K562 (cell line): ENCODE data around the gene GCNT1. TPM values are rescaled to one million over a fixed set of nuclear protein-coding genes. Genes with fewer than 3 reads are reported as not detected.

Experiments
- ATAC-seq: fragments of 200-7000 bp; cut with Tn5 transposase; 3 replicates; pipeline ENCODE4 v1.9.1; 2020; ENCODE audit warnings: moderate library complexity
- BruUV-seq: library from RNA; stranded (reverse); fragments of 400-500 nt; replicated peaks from 2 replicates; lab custom pipeline; 2021; lab: Mats Ljungman, UMichigan
- CTCF ChIA-PET: fragments of 300-600 bp; formaldehyde crosslinking; extraction: SDS; loops from one replicate; lab custom pipeline; 2021; ENCODE audit warnings: low intra/inter-chr PET ratio; lab: Yijun Ruan, JAX
- POLR2A ChIA-PET: fragments of 300-600, 350-650 bp; sonication (Branson Sonifier 250); formaldehyde crosslinking; extraction: SDS; loops from one replicate; lab custom pipeline; 2021; ENCODE audit warnings: antibody characterized with exemption, inconsistent platforms; lab: Yijun Ruan, JAX
- DNase-seq, 4 experiments: peaks; one replicate each; pipeline versions ENCODE4 v3.0.0 to v3.0.0-alpha.2; 2011 to 2018; ENCODE audit warnings: low spot score in 3 of 4, mixed read lengths in 3 of 4; ENCODE audit errors: extremely low read depth in 1 of 4
- FAIRE-seq: peaks from 2 replicates; lab custom pipeline; 2011; peaks lifted over from hg19 to GRCh38; lab: Jason Lieb, UNC
- H2AFZ ChIP-seq: 2 replicates; pipeline ENCODE4 v1.6.0; 2011; ENCODE audit warnings: low read depth, low read length, control low read depth, inconsistent platforms
- H3K27ac ChIP-seq: fragments of 200-600 bp; 3 replicates; pipeline ENCODE4 v1.8.0; 2011; ENCODE audit warnings: low read depth, mild to moderate bottlenecking, control low read depth, inconsistent platforms, low read length, moderate library complexity, mixed read lengths; ENCODE audit errors: extremely low read depth
- H3K27me3 ChIP-seq, 2 experiments: fragments of 300-600 bp in 1 of 2; 2 replicates in 1 of 2; 3 replicates in 1 of 2; pipeline versions ENCODE4 v1.6.0 to v1.8.0; 2011; ENCODE audit warnings: inconsistent platforms in 2 of 2, low read length in 2 of 2, mild to moderate bottlenecking in 1 of 2, mixed read lengths in 1 of 2, moderate library complexity in 1 of 2; ENCODE audit not compliant: control insufficient read depth in 2 of 2, insufficient read depth in 2 of 2
- H3K36me3 ChIP-seq: fragments of 300-600 bp; 3 replicates; pipeline ENCODE4 v1.8.0; 2011; ENCODE audit warnings: mild to moderate bottlenecking, low read length, inconsistent platforms; ENCODE audit not compliant: control insufficient read depth, insufficient read depth
- H3K4me1 ChIP-seq, 2 experiments: fragments of 200-600 bp in 1 of 2; replicated peaks in 1 of 2; 2 replicates in 1 of 2; 3 replicates in 1 of 2; pipeline versions ENCODE4 v1.5.1 to v1.8.0; 2011; ENCODE audit warnings: inconsistent platforms in 2 of 2, low read length in 2 of 2, mild to moderate bottlenecking in 1 of 2, mixed read lengths in 1 of 2, moderate library complexity in 1 of 2; ENCODE audit not compliant: control insufficient read depth in 2 of 2, insufficient read depth in 2 of 2
- H3K4me2 ChIP-seq: 2 replicates; pipeline ENCODE4 v1.6.1; 2011; ENCODE audit warnings: low read length, control low read depth, inconsistent platforms, mixed read lengths; ENCODE audit not compliant: insufficient read depth
- H3K4me3 ChIP-seq: fragments of 200-600 bp; sonication (generic), shearing (Covaris generic); 2 replicates; pipeline ENCODE4 v1.5.1; 2016; ENCODE audit warnings: control low read depth, inconsistent platforms
- H3K79me2 ChIP-seq: fragments of 200-600 bp; 3 replicates; pipeline ENCODE4 v1.8.0; 2011; ENCODE audit warnings: low read length, inconsistent platforms; ENCODE audit not compliant: control insufficient read depth, insufficient read depth
- H3K9ac ChIP-seq, 2 experiments: 2 replicates each; pipeline versions ENCODE4 v1.6.0 to v1.6.1; 2011; ENCODE audit warnings: low read depth in 2 of 2, low read length in 2 of 2, control low read depth in 1 of 2, inconsistent platforms in 1 of 2, mild to moderate bottlenecking in 1 of 2, mixed read lengths in 1 of 2; ENCODE audit not compliant: insufficient read depth in 1 of 2
- H3K9me1 ChIP-seq: one replicate; pipeline ENCODE4 v1.6.0; 2011; ENCODE audit warnings: inconsistent platforms, mild to moderate bottlenecking, low read length, moderate library complexity; ENCODE audit not compliant: control insufficient read depth, insufficient read depth
- H3K9me3 ChIP-seq: replicated peaks from 2 replicates; pipeline ENCODE4 v1.5.1; 2011; ENCODE audit warnings: low read depth, low read length, inconsistent platforms; ENCODE audit not compliant: control insufficient read depth, insufficient read depth
- H4K20me1 ChIP-seq: replicated peaks from 2 replicates; pipeline ENCODE4 v1.6.1; 2011; ENCODE audit warnings: low read length, inconsistent platforms, mixed read lengths; ENCODE audit not compliant: control insufficient read depth, insufficient read depth
- ZNF197 ChIP-seq: fragments of 200-800 bp; sonication (Bioruptor generic); IDR thresholded peaks from 2 replicates; pipeline ENCODE4 v1.6.1; 2016; ENCODE audit warnings: low read depth, missing genetic modification characterization, missing compliant biosample characterization
- WGBS: fragments of 100-300 bp; shearing (Covaris generic); methylation state at CpG from one replicate; pipeline ENCODE4 v1.1.6; 2016; ENCODE audit warnings: low coverage, mixed read lengths; ENCODE audit not compliant: insufficient coverage; ENCODE audit errors: missing lambda C conversion rate; 5-methylcytosine and 5-hydroxymethylcytosine counted together
- in situ Hi-C: fragments of 300-500 bp; cut with MboI; formaldehyde crosslinking; loops from 4 replicates; pipeline ENCODE4 v1.15.0; 2018; ENCODE audit warnings: inconsistent platforms, mixed read lengths
- intact Hi-C: fragments of 100-400 bp; cut with micrococcal nuclease; formaldehyde crosslinking; loops from 2 replicates; pipeline ENCODE4 v1.14.2; 2022
- polyA plus RNA-seq, 8 experiments: library from polyadenylated mRNA; depleted of rRNA in 4 of 8; stranded (reverse) in 5 of 8; unstranded in 3 of 8; fragments of >200 nt; fragmentation: Nextera tagmentation in 2 of 8; fragmentation: Illumina TruSeq in 1 of 8; extraction: Ambion mirVana in 2 of 8; extraction: Trizol in 1 of 8; gene quantifications; 2 replicates each; pipeline versions ENCODE4 v1.2.1 to v1.2.3, GENCODE V29; 2011 to 2014; ENCODE audit warnings: inconsistent platforms in 1 of 8, missing spikeins in 1 of 8
- total RNA-seq, 7 experiments: library from RNA; depleted of rRNA in 6 of 7; stranded (reverse); fragments of >200 nt in 6 of 7; fragmentation: Illumina TruSeq in 2 of 7; extraction: Trizol in 2 of 7; gene quantifications; 2 replicates each; pipeline versions ENCODE4 v1.2.1 to v1.2.3, GENCODE V29; 2011 to 2021; ENCODE audit warnings: low replicate concordance in 1 of 7
- TF ChIP-seq, protein P1 (sequence below), 3 experiments: IDR thresholded peaks in 2 of 3; conservative IDR thresholded peaks in 1 of 3; 2 replicates each; pipeline ENCODE4 v1.5.1; 2011 to 2012; ENCODE audit warnings: low read length in 3 of 3, mild to moderate bottlenecking in 3 of 3, control low read depth in 2 of 3, improper control_type of control experiment in 1 of 3, inconsistent platforms in 1 of 3, low read depth in 1 of 3, mixed read lengths in 1 of 3, moderate library complexity in 1 of 3; ENCODE audit not compliant: insufficient read depth in 2 of 3

Gene GCNT1
- total and polyA plus RNA-seq, 9 of the 15 experiments (the other 6 are each of a cell fraction or from before 2014, with no cell fraction given) = 0.01 to 0.71 (median 0.10) TPM

DNA sequence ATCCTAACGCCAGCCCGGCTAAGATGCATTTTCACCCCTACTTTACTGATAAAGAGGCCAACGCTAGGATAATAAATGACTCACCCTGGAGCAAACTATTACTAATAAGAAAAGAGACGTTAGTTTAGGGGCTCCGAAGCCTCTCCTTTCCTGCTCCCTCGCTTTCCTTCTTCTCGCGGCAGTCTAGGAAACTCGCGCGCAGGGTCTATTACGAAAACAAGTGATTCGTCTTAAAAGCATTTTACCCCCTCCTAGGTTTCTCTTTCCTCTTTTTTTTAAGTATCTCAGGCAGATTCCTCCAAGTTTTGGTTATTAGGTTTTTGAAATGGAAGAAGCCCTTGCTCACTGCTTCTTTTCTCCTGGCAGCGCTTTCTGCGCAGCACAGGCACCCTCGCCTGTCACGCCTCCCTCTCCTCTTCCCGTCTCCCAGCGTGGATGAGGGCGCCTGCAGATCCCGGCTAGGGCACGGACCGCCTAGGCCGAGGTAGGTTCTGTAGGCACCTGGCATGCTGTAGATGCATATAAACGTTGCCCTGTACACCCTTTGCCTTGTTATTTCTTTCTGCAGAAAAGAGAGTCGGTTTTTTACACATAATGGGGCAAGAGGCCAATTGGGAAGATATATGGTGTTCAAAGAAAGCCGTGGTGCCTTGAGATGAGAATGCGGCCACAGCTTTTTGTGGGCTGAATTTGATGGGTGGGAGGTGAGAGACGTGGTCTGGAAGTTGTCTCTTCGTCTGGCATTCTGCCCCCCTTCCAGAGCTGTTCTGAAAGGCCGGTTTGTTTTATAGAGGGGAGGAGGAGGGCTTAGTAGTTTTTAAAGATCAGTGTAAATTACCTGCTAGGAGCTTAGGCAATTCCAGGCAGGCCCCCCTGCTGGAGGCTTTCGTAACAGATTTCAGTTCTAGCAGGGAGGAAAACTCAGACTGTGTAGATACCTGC is 983 bp downstream of the GCNT1 start:
- ChIA-PET POLR2A (no interaction called here), CTCF (no interaction called here)
- Histone ChIP-seq H3K9ac (no peak overlapping the region), H2AFZ (peak overlapping the region; percentile 81; the same call in 1 of the 2 replicates), H3K36me3 (no peaks in the 10 kb centered on the region), H3K9me3 (no peaks in the 10 kb centered on the region), H3K27me3 (peaks cover 0 to 4% of the 10 kb centered on the region in 2 experiments; a peak in 1 of 5 replicates), H3K4me2 (peak overlapping the region; percentile 58; the same call in 1 of the 2 replicates), H3K27ac (no peak overlapping the region), H3K4me3 (no peak overlapping the region), H3K79me2 (no peaks in the 10 kb centered on the region), H3K9me1 (no peaks in the 10 kb centered on the region), H3K4me1 (peaks cover 4 to 13% of the 10 kb centered on the region in 2 experiments; a peak in 3 of 5 replicates), H4K20me1 (no peaks in the 10 kb centered on the region)
- FAIRE-seq (no peak), DNase-seq (peak; percentile 6 to 23 (median 14)), ATAC-seq (no peak)
- intact Hi-C loops (loop anchor here (10.0 kb wide), 1 partner anchor 55 kb away; no protein-coding TSS in a partner anchor), in situ Hi-C loops (loop anchor here (10.0 kb wide), 1 partner anchor 205 kb away; no protein-coding TSS in a partner anchor)
- WGBS = 7% methylated on average over 20 of the region's 32 CpGs
- BruUV-seq = no TSS peak
- TF ChIP-seq, protein P1, sequence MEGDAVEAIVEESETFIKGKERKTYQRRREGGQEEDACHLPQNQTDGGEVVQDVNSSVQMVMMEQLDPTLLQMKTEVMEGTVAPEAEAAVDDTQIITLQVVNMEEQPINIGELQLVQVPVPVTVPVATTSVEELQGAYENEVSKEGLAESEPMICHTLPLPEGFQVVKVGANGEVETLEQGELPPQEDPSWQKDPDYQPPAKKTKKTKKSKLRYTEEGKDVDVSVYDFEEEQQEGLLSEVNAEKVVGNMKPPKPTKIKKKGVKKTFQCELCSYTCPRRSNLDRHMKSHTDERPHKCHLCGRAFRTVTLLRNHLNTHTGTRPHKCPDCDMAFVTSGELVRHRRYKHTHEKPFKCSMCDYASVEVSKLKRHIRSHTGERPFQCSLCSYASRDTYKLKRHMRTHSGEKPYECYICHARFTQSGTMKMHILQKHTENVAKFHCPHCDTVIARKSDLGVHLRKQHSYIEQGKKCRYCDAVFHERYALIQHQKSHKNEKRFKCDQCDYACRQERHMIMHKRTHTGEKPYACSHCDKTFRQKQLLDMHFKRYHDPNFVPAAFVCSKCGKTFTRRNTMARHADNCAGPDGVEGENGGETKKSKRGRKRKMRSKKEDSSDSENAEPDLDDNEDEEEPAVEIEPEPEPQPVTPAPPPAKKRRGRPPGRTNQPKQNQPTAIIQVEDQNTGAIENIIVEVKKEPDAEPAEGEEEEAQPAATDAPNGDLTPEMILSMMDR (IDR thresholded peaks at IDR 0.05 in 2 of 3, conservative IDR thresholded peaks at IDR 0.05 in 1 of 3; ENCODE audit: insufficient read depth in 2 of 3, low read depth in 1 of 3, low read length in 3 of 3) = 0 out of 6 replicates have a peak, but pooled peaks of 1 of the 3 experiments have one; percentile 26
- TF ChIP-seq ZNF197 (CRISPR knock-in tag) = no peak
